ENCODE results near the gene ARFGEF2.

ARFGEF2 gene

DNA sequence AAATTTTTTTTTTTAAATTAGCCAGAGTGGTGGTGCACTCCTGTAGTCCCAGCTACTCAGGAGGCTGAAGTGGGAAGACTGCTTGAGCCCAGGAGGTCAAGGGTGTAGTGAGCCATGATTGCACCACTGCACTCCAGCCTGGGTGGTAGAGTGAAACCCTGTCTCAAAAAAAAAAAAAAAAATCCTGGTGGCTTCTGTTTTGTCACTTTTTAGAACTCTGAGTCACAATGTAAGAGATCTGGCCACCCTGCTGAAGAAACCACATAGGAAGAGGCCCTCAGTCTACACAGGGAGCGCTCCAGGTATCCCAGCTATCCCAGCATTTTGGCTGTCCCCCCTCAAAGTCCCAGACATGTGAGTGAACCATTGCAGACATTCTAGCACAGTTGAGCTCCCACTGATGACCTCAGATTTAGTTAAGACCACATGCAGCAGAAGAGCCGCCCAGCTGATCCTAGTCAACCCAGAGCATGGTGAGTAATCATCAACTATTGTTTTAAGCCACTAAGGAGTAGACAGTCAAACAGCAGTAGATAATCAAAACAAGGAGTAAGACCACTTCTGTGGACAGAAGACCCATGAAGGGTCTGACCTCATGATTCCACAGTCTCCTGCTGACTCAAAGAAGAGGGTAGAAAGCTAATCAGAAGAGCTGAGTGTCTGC, 12.7 kb upstream of the ARFGEF2 start:
- no peak for DNase-seq
- TF ChIP-seq POLR2A (IDR thresholded peaks at IDR 0.05; ENCODE audit: low read length) = no peak
- TF ChIP-seq GATA1 (IDR thresholded peaks at IDR 0.05; ENCODE audit: low read depth, low read length) = no peak

- no peak for DNase-seq
- TF ChIP-seq POLR2A (IDR thresholded peaks at IDR 0.05; ENCODE audit: low read length) = no peak
- TF ChIP-seq GATA1 (IDR thresholded peaks at IDR 0.05; ENCODE audit: low read depth, low read length) = no peak
Observed at GRCh38 chr20:48909910-48910309, 11.6 kb upstream of the ARFGEF2 start.

- DNase-seq = no peak
- TF ChIP-seq POLR2A (IDR thresholded peaks at IDR 0.05; ENCODE audit: low read length) (no peak), GATA1 (IDR thresholded peaks at IDR 0.05; ENCODE audit: low read depth, low read length) (no peak)
Observed at GRCh38 chr20:48910347-48910781, 11.1 kb upstream of the ARFGEF2 start.

GRCh38 chr20:48912065-48912464, 9.4 kb upstream of the ARFGEF2 start:
- DNase-seq = no peak
- no peak for TF ChIP-seq POLR2A (IDR thresholded peaks at IDR 0.05; ENCODE audit: low read length)
- no peak for TF ChIP-seq GATA1 (IDR thresholded peaks at IDR 0.05; ENCODE audit: low read depth, low read length)

GRCh38 chr20:48916699-48917098, 4.8 kb upstream of the ARFGEF2 start:
- peak in 1 of 2 experiments; percentile 21 for DNase-seq
- TF ChIP-seq POLR2A (IDR thresholded peaks at IDR 0.05; ENCODE audit: low read length) (no peak), GATA1 (IDR thresholded peaks at IDR 0.05; ENCODE audit: low read depth, low read length) (no peak)

DNA sequence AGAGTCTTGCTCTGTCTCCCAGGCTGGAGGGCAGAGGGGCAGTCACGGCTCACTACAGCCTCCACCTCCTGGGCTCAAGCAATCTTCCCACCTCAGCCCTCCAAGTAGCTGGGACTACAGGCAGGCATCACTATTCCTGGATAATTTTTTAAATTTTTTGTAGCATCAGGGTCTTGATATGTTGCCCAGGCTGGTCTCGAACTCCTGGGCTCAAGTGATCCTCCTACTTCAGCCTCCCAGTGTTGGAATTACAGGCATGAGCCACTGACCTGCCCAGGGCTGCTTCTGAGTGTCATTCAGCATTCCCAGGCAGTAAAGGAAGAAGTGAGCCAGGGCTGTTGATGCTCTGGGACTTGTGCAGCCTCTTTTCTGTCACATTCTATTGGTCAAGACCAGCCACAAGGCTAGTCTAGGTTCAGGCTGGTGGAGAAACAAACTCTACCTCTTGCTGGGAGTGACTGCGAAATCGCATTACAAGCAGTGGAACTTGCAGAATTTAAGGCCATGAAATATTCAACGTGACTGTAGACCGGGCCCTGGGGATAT, 2.1 kb upstream of the ARFGEF2 start:
- DNase-seq = no peak
- TF ChIP-seq POLR2A (IDR thresholded peaks at IDR 0.05; ENCODE audit: low read length) = no peak
- TF ChIP-seq GATA1 (IDR thresholded peaks at IDR 0.05; ENCODE audit: low read depth, low read length) = no peak

- peak; percentile 50 to 52 for DNase-seq
- no peak for TF ChIP-seq GATA1 (IDR thresholded peaks at IDR 0.05; ENCODE audit: low read depth, low read length)
- TF ChIP-seq POLR2A (IDR thresholded peaks at IDR 0.05; ENCODE audit: low read length) = no peak
Observed at GRCh38 chr20:48919882-48920526, 1.5 kb upstream of the ARFGEF2 start.

- TF ChIP-seq POLR2A (IDR thresholded peaks at IDR 0.05; ENCODE audit: low read length) = no peak
- no peak for TF ChIP-seq GATA1 (IDR thresholded peaks at IDR 0.05; ENCODE audit: low read depth, low read length)
- DNase-seq = no peak
Observed at GRCh38 chr20:48920527-48921167, 864 bp upstream of the ARFGEF2 start.

GRCh38 chr20:48921883-48922820, 641 bp downstream of the ARFGEF2 start:
- DNase-seq = peak; percentile 86 to 89
- no peak for TF ChIP-seq POLR2A (IDR thresholded peaks at IDR 0.05; ENCODE audit: low read length)
- no peak for TF ChIP-seq GATA1 (IDR thresholded peaks at IDR 0.05; ENCODE audit: low read depth, low read length)

- peak; percentile 12 to 29 for DNase-seq
- TF ChIP-seq POLR2A (IDR thresholded peaks at IDR 0.05; ENCODE audit: low read length) (peak; percentile 30), GATA1 (IDR thresholded peaks at IDR 0.05; ENCODE audit: low read depth, low read length) (no peak)
Observed at GRCh38 chr20:48923149-48923718, 1.7 kb downstream of the ARFGEF2 start.

GRCh38 chr20:48924756-48925109, 3.2 kb downstream of the ARFGEF2 start:
- DNase-seq = no peak

DNA sequence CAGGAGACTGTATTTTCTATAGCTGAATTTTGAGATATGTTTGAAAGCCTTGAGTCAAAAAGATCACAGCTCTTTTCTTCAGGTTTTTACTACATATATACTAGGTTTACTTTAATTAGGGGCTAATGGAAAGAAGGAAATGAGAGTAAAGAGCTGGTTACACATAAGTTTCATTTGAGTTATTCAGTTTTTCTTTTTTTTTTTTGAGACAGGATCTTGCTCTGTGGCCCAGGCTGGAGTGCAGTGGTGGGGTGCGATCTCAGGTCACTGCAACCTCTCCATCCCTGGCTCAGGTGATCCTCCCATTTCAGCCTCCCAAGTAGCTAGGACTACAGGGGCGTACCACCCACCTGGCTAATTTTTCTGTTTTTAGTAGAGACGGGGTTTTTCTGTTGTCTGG, 4.8 kb downstream of the ARFGEF2 start:
- TF ChIP-seq GATA1 (IDR thresholded peaks at IDR 0.05; ENCODE audit: low read depth, low read length) (no peak), POLR2A (IDR thresholded peaks at IDR 0.05; ENCODE audit: low read length) (no peak)
- DNase-seq = no peak

More at GRCh38 chr20:48924756-48925109, 3.2 kb downstream of the ARFGEF2 start:
- TF ChIP-seq POLR2A (IDR thresholded peaks at IDR 0.05; ENCODE audit: low read length) (no peak), GATA1 (IDR thresholded peaks at IDR 0.05; ENCODE audit: low read depth, low read length) (no peak)

GRCh38 chr20:48926821-48927220, 5.3 kb downstream of the ARFGEF2 start:
- no peak for DNase-seq
- TF ChIP-seq POLR2A (IDR thresholded peaks at IDR 0.05; ENCODE audit: low read length) (no peak), GATA1 (IDR thresholded peaks at IDR 0.05; ENCODE audit: low read depth, low read length) (no peak)

Data from erythroblast (primary cell).